ENCODE data around the gene AMPD2. TPM values are rescaled to one million over a fixed set of nuclear protein-coding genes. Genes with fewer than 3 reads are reported as not detected.

Gene AMPD2
- total RNA-seq, 5 donors from 2014 or later (not counting 1 experiment from before 2014, with no cell fraction given) = 90.2 to 285 (median 100) TPM

- Mint-ChIP-seq H3K9me3 (no peaks in the 10 kb centered on the region), H3K36me3 (no peaks in the 10 kb centered on the region), H3K27ac (no peak overlapping the region), H3K27me3 (no peaks in the 10 kb centered on the region), H3K4me1 (peaks cover 24 to 25% (median 24%) of the 10 kb centered on the region in 3 donors), H3K4me3 (no peak overlapping the region)
- Histone ChIP-seq H3K4me1 (ENCODE audit: control insufficient read depth in 1 of 2, extremely low read depth in 1 of 2, insufficient read depth in 2 of 2, low read length in 2 of 2) (peaks cover 3 to 17% of the 10 kb centered on the region in 2 experiments), H3K9me3 (no peaks in the 10 kb centered on the region), H3K36me3 (ENCODE audit: control insufficient read depth in 2 of 2, extremely low read depth in 1 of 2, insufficient read depth in 1 of 2, low read length in 1 of 2) (no peaks in the 10 kb centered on the region), H3K4me3 (ENCODE audit: control insufficient read depth in 1 of 2, extremely low read depth in 1 of 2, low read length in 1 of 2) (no peak overlapping the region), H3K27ac (ENCODE audit: low read length) (no peak overlapping the region), H3K27me3 (replicated peaks in 1 of 2; ENCODE audit: control insufficient read depth in 2 of 2, extremely low read depth in 1 of 2, insufficient read depth in 2 of 2, low read length in 1 of 2) (no peaks in the 10 kb centered on the region)
- DNase-seq (no peak), ATAC-seq (replicated peaks in 1 of 4) (no peak)
- CTCF ChIA-PET = interaction anchor here (0.8 to 1.2 kb wide), 4 partner anchors 9 to 64 kb away, joined by 3 to 4 read pairs (median 3); no protein-coding TSS in a partner anchor
- POLR2A ChIA-PET = interaction anchor here in 1 of 2 donors (1.8 kb wide), 1 partner anchor 65 kb away, joined by 5 read pairs; the partner anchor contains the start of gene GNAI3
- 100% methylated on average over 2 of the region's 7 CpGs for WGBS (ENCODE audit: insufficient coverage)
Measured at GRCh38 chr1:109613361-109614147, 6.1 kb upstream of the AMPD2 start.

- H3K27ac Mint-ChIP-seq = peak overlapping the region; percentile 83 to 84
Measured at GRCh38 chr1:109615879-109616278, 3.8 kb upstream of the AMPD2 start.

GRCh38 chr1:109616391-109616790 is 3.2 kb upstream of the AMPD2 start:
- Mint-ChIP-seq H3K27me3 (no peaks in the 10 kb centered on the region), H3K27ac (peak overlapping the region; percentile 83 to 84), H3K4me3 (no peak overlapping the region), H3K4me1 (peaks cover 39 to 49% (median 39%) of the 10 kb centered on the region in 3 donors), H3K9me3 (no peaks in the 10 kb centered on the region), H3K36me3 (no peaks in the 10 kb centered on the region)
- Histone ChIP-seq H3K4me3 (ENCODE audit: control insufficient read depth in 1 of 2, extremely low read depth in 1 of 2, low read length in 1 of 2) (no peak overlapping the region), H3K36me3 (ENCODE audit: control insufficient read depth in 2 of 2, extremely low read depth in 1 of 2, insufficient read depth in 1 of 2, low read length in 1 of 2) (no peaks in the 10 kb centered on the region), H3K9me3 (no peaks in the 10 kb centered on the region), H3K27ac (ENCODE audit: low read length) (peak overlapping the region; percentile 57), H3K27me3 (replicated peaks in 1 of 2; ENCODE audit: control insufficient read depth in 2 of 2, extremely low read depth in 1 of 2, insufficient read depth in 2 of 2, low read length in 1 of 2) (no peaks in the 10 kb centered on the region), H3K4me1 (ENCODE audit: control insufficient read depth in 1 of 2, extremely low read depth in 1 of 2, insufficient read depth in 2 of 2, low read length in 2 of 2) (peaks cover 10 to 37% of the 10 kb centered on the region in 2 experiments)
- 67% methylated on average over 3 of the region's 3 CpGs for WGBS (ENCODE audit: insufficient coverage)
- no peak for ATAC-seq (replicated peaks in 1 of 4)
- ChIA-PET POLR2A (interaction anchor here in 1 of 2 donors (1.6 kb wide), 1 partner anchor 67 kb away, joined by 4 read pairs; the partner anchor contains the start of gene GNAI3), CTCF (interaction anchor here in 1 of 2 donors (1.0 to 1.4 kb wide), 3 partner anchors 24 to 70 kb away, joined by 3 to 6 read pairs (median 3); no protein-coding TSS in a partner anchor)
- DNase-seq = no peak

More at GRCh38 chr1:109615879-109616278, 3.8 kb upstream of the AMPD2 start:
- Histone ChIP-seq H3K27me3 (replicated peaks in 1 of 2; ENCODE audit: control insufficient read depth in 2 of 2, extremely low read depth in 1 of 2, insufficient read depth in 2 of 2, low read length in 1 of 2) (no peaks in the 10 kb centered on the region), H3K9me3 (no peaks in the 10 kb centered on the region), H3K36me3 (ENCODE audit: control insufficient read depth in 2 of 2, extremely low read depth in 1 of 2, insufficient read depth in 1 of 2, low read length in 1 of 2) (no peaks in the 10 kb centered on the region), H3K4me3 (ENCODE audit: control insufficient read depth in 1 of 2, extremely low read depth in 1 of 2, low read length in 1 of 2) (no peak overlapping the region), H3K4me1 (ENCODE audit: control insufficient read depth in 1 of 2, extremely low read depth in 1 of 2, insufficient read depth in 2 of 2, low read length in 2 of 2) (peaks cover 9 to 32% of the 10 kb centered on the region in 2 experiments), H3K27ac (ENCODE audit: low read length) (peak overlapping the region; percentile 57)
- CTCF ChIA-PET = interaction anchor here in 1 of 2 donors (1.0 kb wide), 1 partner anchor 70 kb away, joined by 6 read pairs; no protein-coding TSS in a partner anchor
- ATAC-seq (replicated peaks in 1 of 4) (peak in 1 of 4 experiments; percentile 40), DNase-seq (peak in 6 of 35 experiments; percentile 18 to 52 (median 29))
- H3K9me3 Mint-ChIP-seq = no peaks in the 10 kb centered on the region
- no peaks in the 10 kb centered on the region for H3K36me3 Mint-ChIP-seq
- peaks cover 36 to 47% (median 37%) of the 10 kb centered on the region in 3 donors for H3K4me1 Mint-ChIP-seq
- 40% methylated on average over 1 of the region's 3 CpGs for WGBS (ENCODE audit: insufficient coverage)
- no peaks in the 10 kb centered on the region for H3K27me3 Mint-ChIP-seq
- no peak overlapping the region for H3K4me3 Mint-ChIP-seq
- POLR2A ChIA-PET = interaction anchor here in 1 of 2 donors (0.5 to 1.6 kb wide), 3 partner anchors 57 to 727 kb away, joined by 3 to 4 read pairs (median 3); partner anchors contain the start of gene GNAI3

DNA sequence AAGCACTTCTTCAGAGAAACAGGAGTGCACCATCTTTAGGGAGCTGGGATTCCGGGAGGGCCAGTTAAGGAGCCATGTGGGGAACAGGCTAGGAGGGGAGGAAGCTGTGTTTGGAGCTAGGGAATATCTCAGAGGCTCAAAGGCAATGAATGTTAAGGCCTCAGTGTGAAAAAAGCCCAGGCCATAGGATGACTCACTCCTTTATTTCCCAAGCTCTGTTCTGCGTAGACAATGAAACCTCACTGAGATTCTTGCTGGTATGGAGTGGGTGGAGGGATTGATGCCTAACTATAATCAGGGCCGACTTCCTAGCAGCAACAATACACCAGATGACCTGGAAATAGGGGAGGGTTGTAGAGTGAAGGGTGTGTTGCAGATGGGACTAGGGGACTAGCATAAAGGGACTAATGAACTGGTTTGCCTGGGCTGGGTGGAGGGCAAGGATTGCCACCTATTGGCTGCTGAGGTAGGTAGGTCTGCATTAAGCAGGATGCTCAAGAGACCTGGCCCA is 2.3 kb upstream of the AMPD2 start:
- no peaks in the 10 kb centered on the region for H3K27me3 ChIP-seq (replicated peaks in 1 of 2; ENCODE audit: control insufficient read depth in 2 of 2, extremely low read depth in 1 of 2, insufficient read depth in 2 of 2, low read length in 1 of 2)
- POLR2A ChIA-PET = interaction anchor here in 1 of 2 donors (0.7 kb wide), 1 partner anchor 11 kb away, joined by 3 read pairs; no protein-coding TSS in a partner anchor
- H3K9me3 Mint-ChIP-seq = no peaks in the 10 kb centered on the region
- DNase-seq (no peak), ATAC-seq (replicated peaks in 1 of 4) (no peak)
- no peak overlapping the region for H3K4me3 ChIP-seq (ENCODE audit: control insufficient read depth in 1 of 2, extremely low read depth in 1 of 2, low read length in 1 of 2)
- H3K9me3 ChIP-seq = no peaks in the 10 kb centered on the region
- H3K4me1 Mint-ChIP-seq = peaks cover 48 to 58% (median 49%) of the 10 kb centered on the region in 3 donors
- peak overlapping the region; percentile 57 for H3K27ac ChIP-seq (ENCODE audit: low read length)
- H3K4me3 Mint-ChIP-seq = no peak overlapping the region
- H3K27ac Mint-ChIP-seq = peak overlapping the region; percentile 83 to 84
- peaks cover 19 to 46% of the 10 kb centered on the region in 2 experiments for H3K4me1 ChIP-seq (ENCODE audit: control insufficient read depth in 1 of 2, extremely low read depth in 1 of 2, insufficient read depth in 2 of 2, low read length in 2 of 2)
- H3K36me3 Mint-ChIP-seq = no peaks in the 10 kb centered on the region
- CTCF ChIA-PET = interaction anchor here (0.7 to 1.4 kb wide), 4 partner anchors 13 to 69 kb away, joined by 3 read pairs; partner anchors contain the start of gene GNAI3 (in 1 of the 2)
- no peaks in the 10 kb centered on the region for H3K36me3 ChIP-seq (ENCODE audit: control insufficient read depth in 2 of 2, extremely low read depth in 1 of 2, insufficient read depth in 1 of 2, low read length in 1 of 2)
- H3K27me3 Mint-ChIP-seq = no peaks in the 10 kb centered on the region
- WGBS (ENCODE audit: insufficient coverage) = no CpG with 5 or more reads among the region's 3 CpGs

DNA sequence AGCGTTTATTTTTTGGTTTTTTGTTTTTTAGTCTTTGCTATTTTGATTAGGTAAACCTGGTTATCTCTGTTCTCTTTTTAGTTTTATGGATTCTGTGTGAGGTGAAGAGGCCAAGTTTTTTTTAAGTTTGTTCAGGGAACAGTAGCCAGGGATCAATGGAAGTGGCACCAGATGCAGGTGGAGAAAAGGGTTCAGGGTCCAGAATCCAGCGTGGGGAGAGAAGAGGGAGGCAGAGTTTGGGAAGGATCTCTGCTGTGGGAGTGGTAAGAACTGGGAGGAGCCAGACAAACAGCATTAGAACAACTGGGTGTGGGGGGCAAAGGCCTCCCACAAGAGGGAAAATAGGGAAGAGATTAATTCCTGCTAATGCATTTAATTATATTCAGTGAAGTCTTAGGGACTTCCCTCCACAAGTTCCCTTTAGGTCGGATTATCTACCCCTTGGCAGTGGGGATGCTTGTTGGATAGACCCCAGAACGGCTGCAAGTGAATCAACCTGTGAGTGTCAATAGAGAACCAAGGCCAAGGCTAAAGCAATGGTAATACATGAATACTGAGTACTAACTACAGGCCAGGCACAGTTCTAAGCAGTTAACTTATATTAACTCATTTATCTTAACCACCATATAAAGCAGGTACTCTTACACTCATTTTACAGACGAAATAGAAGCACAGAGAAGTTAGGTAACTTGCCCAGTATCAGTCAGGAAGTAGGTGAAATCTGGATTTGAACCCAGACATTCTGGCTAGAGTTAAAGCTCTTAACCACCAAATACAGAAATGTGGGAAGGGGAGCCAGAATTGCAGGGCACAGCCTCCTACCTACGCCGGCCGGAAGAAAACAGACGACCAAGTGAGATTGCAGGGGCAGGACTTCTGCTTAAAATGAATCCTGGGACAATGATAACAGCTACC is 719 bp upstream of the AMPD2 start:
- no peak for DNase-seq
- peak overlapping the region; percentile 93 to 97 (median 96) for H3K4me3 Mint-ChIP-seq
- peaks cover 64 to 74% (median 64%) of the 10 kb centered on the region in 3 donors for H3K4me1 Mint-ChIP-seq
- ChIA-PET POLR2A (interaction anchor here in 1 of 2 donors (0.6 kb wide), 1 partner anchor 70 kb away, joined by 4 read pairs; the partner anchor contains the start of gene GNAI3), CTCF (interaction anchor here in 1 of 2 donors (0.9 to 2.3 kb wide), 5 partner anchors 10 to 365 kb away, joined by 3 to 12 read pairs (median 4); partner anchors contain the start of genes AHCYL1 and GNAI3)
- H3K36me3 Mint-ChIP-seq = no peaks in the 10 kb centered on the region
- Histone ChIP-seq H3K27me3 (replicated peaks in 1 of 2; ENCODE audit: control insufficient read depth in 2 of 2, extremely low read depth in 1 of 2, insufficient read depth in 2 of 2, low read length in 1 of 2) (no peaks in the 10 kb centered on the region), H3K4me3 (ENCODE audit: control insufficient read depth in 1 of 2, extremely low read depth in 1 of 2, low read length in 1 of 2) (peak overlapping the region in 1 of 2 donors; percentile 88), H3K9me3 (no peaks in the 10 kb centered on the region), H3K36me3 (ENCODE audit: control insufficient read depth in 2 of 2, extremely low read depth in 1 of 2, insufficient read depth in 1 of 2, low read length in 1 of 2) (no peaks in the 10 kb centered on the region), H3K4me1 (ENCODE audit: control insufficient read depth in 1 of 2, extremely low read depth in 1 of 2, insufficient read depth in 2 of 2, low read length in 2 of 2) (peaks cover 31 to 62% of the 10 kb centered on the region in 2 experiments), H3K27ac (ENCODE audit: low read length) (peak overlapping the region; percentile 96)
- H3K9me3 Mint-ChIP-seq = no peaks in the 10 kb centered on the region
- no peaks in the 10 kb centered on the region for H3K27me3 Mint-ChIP-seq
- 20% methylated on average over 3 of the region's 9 CpGs for WGBS (ENCODE audit: insufficient coverage)
- ATAC-seq (replicated peaks in 1 of 4) = no peak
- peak overlapping the region; percentile 95 to 96 for H3K27ac Mint-ChIP-seq

Data from T-cell (primary cell).